ENCODE results near the gene FAM110C. TPM values are rescaled to one million over a fixed set of nuclear protein-coding genes. Genes with fewer than 3 reads are reported as not detected.
"Not testable (repeated sequence)": the region's sequence is repeated elsewhere in the genome, so short reads cannot be mapped to it uniquely, and the experiment has no call there.

FAM110C gene
- total RNA-seq, 1 experiment from 2014 or later: 5.0 TPM

DNA sequence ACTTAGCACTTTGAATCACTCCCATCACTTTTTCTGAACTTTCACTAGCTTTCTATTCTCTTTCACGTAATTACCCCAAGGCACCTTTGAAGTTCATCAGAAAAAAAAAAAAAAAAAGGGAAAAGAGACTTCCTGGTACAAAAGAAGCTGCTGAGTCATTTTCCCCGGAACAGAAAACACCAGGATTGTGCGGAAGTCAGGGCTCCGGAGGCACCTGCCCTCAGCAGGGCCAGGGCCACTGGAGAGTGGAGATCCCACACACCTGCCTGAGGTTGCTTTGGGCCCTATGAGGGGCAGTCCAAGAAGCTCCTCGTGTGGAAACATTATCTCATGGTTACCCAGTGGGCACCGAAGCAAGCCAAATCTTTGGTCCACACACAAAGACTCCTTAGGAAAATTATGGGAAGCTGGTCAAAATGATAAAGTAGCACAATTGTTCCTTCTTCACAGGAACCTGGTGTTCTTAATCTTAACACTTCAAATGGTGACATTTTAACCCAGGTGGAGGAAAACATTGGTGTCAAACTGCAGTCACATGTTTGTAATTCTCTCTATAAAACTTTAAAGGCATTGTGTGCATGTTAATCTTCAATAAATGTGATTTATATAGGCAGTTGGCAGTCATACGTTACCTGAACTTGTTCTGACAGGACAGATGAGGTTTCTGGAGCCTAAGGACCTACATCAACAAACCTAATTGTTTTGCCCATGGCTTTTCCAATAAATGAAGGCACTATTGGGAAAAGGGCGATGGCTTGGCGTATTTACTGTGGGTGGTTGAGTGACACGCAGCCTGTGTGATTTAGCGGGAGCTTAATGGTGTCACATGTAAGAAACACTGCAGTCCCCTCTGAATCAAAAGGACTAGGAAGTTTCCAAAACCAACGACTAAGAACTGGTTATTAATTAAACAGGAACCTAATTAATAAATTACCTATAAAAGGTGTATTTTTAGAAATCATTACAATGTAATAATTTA lies 23.4 kb upstream of the FAM110C start:
- H3K27me3 ChIP-seq (ENCODE audit: low read length): no peaks in the 10 kb centered on the region
- H3K4me3 ChIP-seq (ENCODE audit: low read length): no peak overlapping the region
- peaks cover 8% of the 10 kb centered on the region for H3F3A ChIP-seq (ENCODE audit: low read length, unreplicated experiment)
- no peaks in the 10 kb centered on the region for H4K20me1 ChIP-seq (ENCODE audit: low read length)
- ChIA-PET POLR2A (ENCODE audit: unreplicated experiment) (no interaction called here), CTCF (no interaction called here)
- no peaks in the 10 kb centered on the region for H3K36me3 ChIP-seq (ENCODE audit: low read depth, low read length)
- no peaks in the 10 kb centered on the region for H3K9me3 ChIP-seq (ENCODE audit: low read length)
- BruUV-seq (replicated peaks): no TSS peak
- TF ChIP-seq, protein P1, sequence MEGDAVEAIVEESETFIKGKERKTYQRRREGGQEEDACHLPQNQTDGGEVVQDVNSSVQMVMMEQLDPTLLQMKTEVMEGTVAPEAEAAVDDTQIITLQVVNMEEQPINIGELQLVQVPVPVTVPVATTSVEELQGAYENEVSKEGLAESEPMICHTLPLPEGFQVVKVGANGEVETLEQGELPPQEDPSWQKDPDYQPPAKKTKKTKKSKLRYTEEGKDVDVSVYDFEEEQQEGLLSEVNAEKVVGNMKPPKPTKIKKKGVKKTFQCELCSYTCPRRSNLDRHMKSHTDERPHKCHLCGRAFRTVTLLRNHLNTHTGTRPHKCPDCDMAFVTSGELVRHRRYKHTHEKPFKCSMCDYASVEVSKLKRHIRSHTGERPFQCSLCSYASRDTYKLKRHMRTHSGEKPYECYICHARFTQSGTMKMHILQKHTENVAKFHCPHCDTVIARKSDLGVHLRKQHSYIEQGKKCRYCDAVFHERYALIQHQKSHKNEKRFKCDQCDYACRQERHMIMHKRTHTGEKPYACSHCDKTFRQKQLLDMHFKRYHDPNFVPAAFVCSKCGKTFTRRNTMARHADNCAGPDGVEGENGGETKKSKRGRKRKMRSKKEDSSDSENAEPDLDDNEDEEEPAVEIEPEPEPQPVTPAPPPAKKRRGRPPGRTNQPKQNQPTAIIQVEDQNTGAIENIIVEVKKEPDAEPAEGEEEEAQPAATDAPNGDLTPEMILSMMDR (conservative IDR thresholded peaks at IDR 0.05; ENCODE audit: low read depth, low read length): no peak
- no peak for TF ChIP-seq EZH2phosphoT487 (IDR thresholded peaks at IDR 0.05; ENCODE audit: borderline replicate concordance, low read length)
- TF ChIP-seq EZH2 (IDR thresholded peaks at IDR 0.05; ENCODE audit: low read length, unreplicated experiment): no peak
- peak overlapping the region; percentile 54 for H2AFZ ChIP-seq (ENCODE audit: low read length)
- ATAC-seq (peak; percentile 49; the same call in 1 of the 2 replicates), DNase-seq (peak; percentile 61)
- no peaks in the 10 kb centered on the region for H3K79me2 ChIP-seq (ENCODE audit: low read length)
- H3K4me2 ChIP-seq (ENCODE audit: low read length): peak overlapping the region; percentile 31
- no peaks in the 10 kb centered on the region for H3K9me2 ChIP-seq (replicated peaks; ENCODE audit: low read length)
- intact Hi-C loops (cut with micrococcal nuclease): no loop called here
- peak overlapping the region; percentile 66 for H3K9ac ChIP-seq (ENCODE audit: low read length)
- peak overlapping the region; percentile 94 for H3K27ac ChIP-seq (ENCODE audit: low read length)
- H3K4me1 ChIP-seq (ENCODE audit: insufficient read depth, low read length): peaks cover 28% of the 10 kb centered on the region

DNA sequence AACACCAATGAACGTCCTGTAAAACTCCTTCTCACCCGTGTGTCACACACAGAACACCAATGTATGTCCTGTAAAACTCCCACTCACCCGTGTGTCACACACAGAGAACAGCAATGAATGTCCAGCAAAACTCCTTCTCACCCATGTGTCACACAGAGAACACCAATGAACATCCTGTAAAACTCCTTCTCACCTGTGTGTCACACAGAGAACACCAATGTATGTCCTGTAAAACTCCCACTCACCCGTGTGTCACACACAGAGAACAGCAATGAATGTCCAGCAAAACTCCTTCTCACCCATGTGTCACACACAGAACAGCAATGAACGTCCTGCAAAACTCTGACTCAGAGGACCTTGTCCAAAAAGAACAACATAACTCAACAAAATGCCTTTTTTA lies 22.3 kb upstream of the FAM110C start:
- POLR2A ChIA-PET (ENCODE audit: unreplicated experiment); intact Hi-C loops (cut with micrococcal nuclease); H2AFZ ChIP-seq (ENCODE audit: low read length); H3K4me3 ChIP-seq (ENCODE audit: low read length); H3K9me3 ChIP-seq (ENCODE audit: low read length); H3K27me3 ChIP-seq (ENCODE audit: low read length); CTCF ChIA-PET; H3F3A ChIP-seq (ENCODE audit: low read length, unreplicated experiment); H3K36me3 ChIP-seq (ENCODE audit: low read depth, low read length); BruUV-seq (replicated peaks); H4K20me1 ChIP-seq (ENCODE audit: low read length); H3K4me2 ChIP-seq (ENCODE audit: low read length); H3K9me2 ChIP-seq (replicated peaks; ENCODE audit: low read length); H3K79me2 ChIP-seq (ENCODE audit: low read length): not testable (repeated sequence)
- ATAC-seq: peak; percentile 62
- Histone ChIP-seq H3K4me1 (ENCODE audit: insufficient read depth, low read length) (peaks cover 28% of the 10 kb centered on the region), H3K27ac (ENCODE audit: low read length) (peak overlapping the region; percentile 94), H3K9ac (ENCODE audit: low read length) (peak overlapping the region; percentile 66; the same call in 1 of the 2 replicates)
- peak; percentile 81 for DNase-seq

DNA sequence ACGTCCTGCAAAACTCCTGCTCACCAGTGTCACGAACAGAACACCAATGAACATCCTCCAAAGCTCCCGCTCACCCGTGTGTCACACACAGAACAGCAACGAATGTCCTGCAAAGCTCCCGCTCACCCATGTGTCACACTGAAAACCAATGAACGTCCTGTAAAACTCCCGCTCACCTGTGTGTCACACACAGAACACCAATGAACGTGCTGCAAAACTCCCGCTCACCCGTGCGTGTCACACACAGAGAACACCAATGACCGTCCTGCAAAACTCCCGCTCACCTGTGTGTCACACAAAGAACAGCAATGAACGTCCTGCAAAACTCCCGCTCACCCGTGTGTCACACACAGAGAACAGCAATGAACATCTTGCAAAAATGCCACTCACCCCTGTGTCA lies 20.5 kb upstream of the FAM110C start:
- Histone ChIP-seq H3F3A (ENCODE audit: low read length, unreplicated experiment) (peaks cover 8% of the 10 kb centered on the region), H3K9ac (ENCODE audit: low read length) (no peak overlapping the region), H3K9me3 (ENCODE audit: low read length) (no peaks in the 10 kb centered on the region), H3K36me3 (ENCODE audit: low read depth, low read length) (no peaks in the 10 kb centered on the region), H3K27me3 (ENCODE audit: low read length) (no peaks in the 10 kb centered on the region), H3K27ac (ENCODE audit: low read length) (no peak overlapping the region), H4K20me1 (ENCODE audit: low read length) (no peaks in the 10 kb centered on the region), H2AFZ (ENCODE audit: low read length) (no peak overlapping the region), H3K9me2 (replicated peaks; ENCODE audit: low read length) (no peaks in the 10 kb centered on the region), H3K4me1 (ENCODE audit: insufficient read depth, low read length) (peaks cover 23% of the 10 kb centered on the region), H3K4me3 (ENCODE audit: low read length) (no peak overlapping the region), H3K79me2 (ENCODE audit: low read length) (no peaks in the 10 kb centered on the region), H3K4me2 (ENCODE audit: low read length) (no peak overlapping the region)
- POLR2A ChIA-PET (ENCODE audit: unreplicated experiment): no interaction called here
- ATAC-seq (no peak), DNase-seq (no peak)
- CTCF ChIA-PET: no interaction called here
- BruUV-seq (replicated peaks): TSS peak; percentile 21
- intact Hi-C loops (cut with micrococcal nuclease): no loop called here
- TF ChIP-seq, protein P1 (conservative IDR thresholded peaks at IDR 0.05; ENCODE audit: low read depth, low read length): no peak

Measured in PC-3 (cell line).